Neuronal stem cell (in vitro differentiated cells): ENCODE measurements around the gene BMP8B.

Source experiments
- DNase-seq: peaks from one replicate; pipeline ENCODE4 v3.0.0-alpha.2; 2013; ENCODE audit warnings: low spot score
- H2AFZ ChIP-seq: one replicate; pipeline ENCODE4 v1.6.1; 2013; ENCODE audit warnings: mild to moderate bottlenecking, low read length, inconsistent platforms
- H2AK5ac ChIP-seq: 2 replicates; pipeline ENCODE4 v1.6.1; 2013; ENCODE audit warnings: low read depth, mild to moderate bottlenecking, inconsistent platforms, low read length, moderate library complexity, mixed read lengths
- H2BK120ac ChIP-seq: 2 replicates; pipeline ENCODE4 v1.6.1; 2013; ENCODE audit warnings: low read depth, mild to moderate bottlenecking, inconsistent platforms, low read length, moderate library complexity, mixed read lengths
- H2BK12ac ChIP-seq: one replicate; pipeline ENCODE4 v1.6.1; 2013; ENCODE audit warnings: low read length, inconsistent platforms
- H2BK15ac ChIP-seq: 2 replicates; pipeline ENCODE4 v1.6.1; 2013; ENCODE audit warnings: mild to moderate bottlenecking, low read length, inconsistent platforms, mixed read lengths
- H2BK5ac ChIP-seq: one replicate; pipeline ENCODE4 v1.6.1; 2013; ENCODE audit warnings: inconsistent platforms, mild to moderate bottlenecking, low read length, moderate library complexity
- H3K14ac ChIP-seq: one replicate; pipeline ENCODE4 v1.6.1; 2013; ENCODE audit warnings: low read length, inconsistent platforms
- H3K18ac ChIP-seq: 2 replicates; pipeline ENCODE4 v1.6.1; 2013; ENCODE audit warnings: low read length, inconsistent platforms
- H3K23ac ChIP-seq: 2 replicates; pipeline ENCODE4 v1.6.1; 2013; ENCODE audit warnings: low read depth, mild to moderate bottlenecking, mixed read lengths, low read length, inconsistent platforms; ENCODE audit not compliant: poor library complexity
- H3K27ac ChIP-seq: replicated peaks from 3 replicates; pipeline ENCODE4 v1.5.1; 2013; ENCODE audit warnings: low read length, inconsistent platforms
- H3K27me3 ChIP-seq, 3 experiments: 2 replicates each; pipeline ENCODE4 v1.6.1; 2013; ENCODE audit warnings: low read length in 3 of 3, mild to moderate bottlenecking in 2 of 3, inconsistent platforms in 1 of 3, low read depth in 1 of 3, mixed read lengths in 1 of 3, moderate library complexity in 1 of 3; ENCODE audit not compliant: control insufficient read depth in 3 of 3, insufficient read depth in 3 of 3
- H3K36me3 ChIP-seq, 2 donors: replicated peaks in 1 of 2; 2 replicates each; pipeline ENCODE4 v1.6.1; 2013; ENCODE audit warnings: low read length in 2 of 2; ENCODE audit not compliant: control insufficient read depth in 2 of 2, insufficient read depth in 2 of 2
- H3K4ac ChIP-seq: 2 replicates; pipeline ENCODE4 v1.6.1; 2013; ENCODE audit warnings: inconsistent platforms, mild to moderate bottlenecking, low read length, moderate library complexity
- H3K4me1 ChIP-seq, 2 donors: 1 replicate in 1 of 2; 2 replicates in 1 of 2; pipeline ENCODE4 v1.6.1; 2013; ENCODE audit warnings: low read length in 2 of 2, low read depth in 1 of 2; ENCODE audit not compliant: control insufficient read depth in 2 of 2, insufficient read depth in 1 of 2
- H3K4me2 ChIP-seq: one replicate; pipeline ENCODE4 v1.6.1; 2013; ENCODE audit warnings: mild to moderate bottlenecking, low read length, inconsistent platforms; ENCODE audit not compliant: insufficient read depth, poor library complexity, severe bottlenecking
- H3K4me3 ChIP-seq, 2 donors: 2 replicates each; pipeline ENCODE4 v1.5.1; 2013; ENCODE audit warnings: low read length in 2 of 2, mild to moderate bottlenecking in 2 of 2, inconsistent platforms in 1 of 2, moderate library complexity in 1 of 2
- H3K79me1 ChIP-seq: one replicate; pipeline ENCODE4 v1.6.1; 2013; ENCODE audit warnings: low read depth, mild to moderate bottlenecking, inconsistent platforms, low read length, moderate library complexity
- H3K9ac ChIP-seq: one replicate; pipeline ENCODE4 v1.6.1; 2013; ENCODE audit warnings: mild to moderate bottlenecking, low read depth, low read length, inconsistent platforms; ENCODE audit not compliant: poor library complexity
- H3K9me3 ChIP-seq, 2 donors: replicated peaks in 1 of 2; 2 replicates each; pipeline versions ENCODE3 to v1.6.1; 2013; ENCODE audit warnings: low read length in 2 of 2, mild to moderate bottlenecking in 2 of 2, inconsistent platforms in 1 of 2, low read depth in 1 of 2, mixed read lengths in 1 of 2, moderate library complexity in 1 of 2; ENCODE audit not compliant: control insufficient read depth in 2 of 2, insufficient read depth in 1 of 2
- H4K8ac ChIP-seq: one replicate; pipeline ENCODE4 v1.6.1; 2013; ENCODE audit warnings: low read depth, mild to moderate bottlenecking, inconsistent platforms, low read length, moderate library complexity
- H4K91ac ChIP-seq: one replicate; pipeline ENCODE4 v1.6.1; 2013; ENCODE audit warnings: low read length, low read depth, mild to moderate bottlenecking, inconsistent platforms; ENCODE audit not compliant: poor library complexity
- WGBS, 2 donors: extraction: QIAGEN DNeasy Blood & Tissue Kit; methylation state at CpG; one replicate each; pipeline ENCODE4 v1.1.7; 2013; ENCODE audit warnings: missing lambda C conversion rate in 2 of 2, mixed read lengths in 1 of 2; ENCODE audit not compliant: insufficient read length in 2 of 2, insufficient replicate concordance in 1 of 2; ENCODE audit errors: extremely low coverage in 2 of 2; 5-methylcytosine and 5-hydroxymethylcytosine counted together

Gene BMP8B

DNA sequence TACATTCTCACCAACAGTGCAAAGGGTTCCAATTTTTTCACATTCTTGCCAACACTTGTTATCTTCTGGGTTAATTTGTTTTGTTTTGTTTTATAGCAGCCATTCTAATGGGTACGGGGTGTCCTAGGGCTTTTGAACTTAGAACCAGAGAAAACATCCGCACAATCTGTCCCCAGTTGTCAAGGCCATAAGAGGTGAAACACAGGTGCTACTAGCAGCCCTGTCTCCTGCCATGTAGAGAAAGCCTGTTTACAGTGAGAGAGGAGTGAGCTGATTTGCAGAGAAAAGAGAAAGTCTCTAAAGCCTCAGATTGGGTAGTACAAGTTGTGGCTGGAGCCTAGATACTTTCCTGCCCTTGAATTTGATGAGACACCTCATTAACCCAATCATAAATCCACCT is 46.4 kb upstream of the BMP8B start:
- no CpG with 5 or more reads among the region's 2 CpGs for WGBS, 2 donors
- no peak for DNase-seq
- H3K9me3 ChIP-seq: no peaks in the 10 kb centered on the region

DNA sequence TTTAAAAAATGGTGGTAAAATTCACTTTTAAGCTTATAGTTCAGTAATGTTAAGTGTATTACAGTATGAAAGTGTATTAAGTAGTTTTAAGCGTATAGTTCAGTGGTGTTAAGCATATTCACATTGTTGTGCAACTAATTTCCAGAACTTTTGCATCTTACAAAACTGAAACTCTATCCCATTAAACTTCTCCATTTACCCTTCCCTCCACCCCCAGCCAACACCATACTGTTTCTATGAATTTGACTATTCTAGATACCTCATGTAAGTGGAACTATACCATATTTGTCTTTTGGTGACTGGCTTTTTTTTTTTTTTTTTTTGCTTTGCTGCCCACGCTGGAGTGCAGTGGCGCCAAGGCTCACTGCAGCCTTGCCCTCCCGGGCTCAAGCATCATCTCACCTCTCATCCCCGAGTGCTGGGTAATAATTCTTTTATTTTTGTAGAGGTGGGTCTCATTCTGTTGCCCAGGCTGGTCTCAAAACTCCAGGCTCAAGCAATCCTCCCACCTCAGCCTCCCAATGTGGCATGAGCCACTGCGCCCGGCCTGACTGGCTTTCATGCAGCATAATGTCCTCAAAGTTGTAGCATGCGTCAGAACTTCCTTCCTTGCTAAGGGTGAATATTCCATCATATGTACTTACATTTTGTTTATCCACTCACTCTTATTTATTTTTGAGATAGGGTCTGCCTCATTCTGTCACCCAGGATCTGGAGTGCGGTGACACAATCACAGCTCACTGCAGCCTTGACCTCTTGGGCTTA is 45.1 kb upstream of the BMP8B start:
- no peak overlapping the region for H3K4me2 ChIP-seq
- H3K36me3 ChIP-seq: peaks cover 3 to 34% of the 10 kb centered on the region in 2 donors
- H3K14ac ChIP-seq: no peak overlapping the region

More for the DNA sequence above, 46.4 kb upstream of the BMP8B start:
- Histone ChIP-seq H3K4me3 (no peak overlapping the region), H2BK5ac (no peak overlapping the region), H3K79me1 (no peaks in the 10 kb centered on the region), H3K4me2 (no peak overlapping the region), H4K91ac (no peak overlapping the region), H3K27me3 (no peaks in the 10 kb centered on the region), H2BK15ac (no peak overlapping the region), H3K18ac (no peak overlapping the region), H3K4ac (no peak overlapping the region), H2BK120ac (no peak overlapping the region), H3K27ac (no peak overlapping the region), H2AK5ac (no peak overlapping the region), H3K4me1 (no peaks in the 10 kb centered on the region), H3K14ac (no peak overlapping the region), H2AFZ (no peak overlapping the region), H3K36me3 (peaks cover 12 to 47% of the 10 kb centered on the region in 2 donors), H2BK12ac (no peak overlapping the region), H3K9ac (no peak overlapping the region), H4K8ac (no peak overlapping the region), H3K23ac (no peak overlapping the region)

DNA sequence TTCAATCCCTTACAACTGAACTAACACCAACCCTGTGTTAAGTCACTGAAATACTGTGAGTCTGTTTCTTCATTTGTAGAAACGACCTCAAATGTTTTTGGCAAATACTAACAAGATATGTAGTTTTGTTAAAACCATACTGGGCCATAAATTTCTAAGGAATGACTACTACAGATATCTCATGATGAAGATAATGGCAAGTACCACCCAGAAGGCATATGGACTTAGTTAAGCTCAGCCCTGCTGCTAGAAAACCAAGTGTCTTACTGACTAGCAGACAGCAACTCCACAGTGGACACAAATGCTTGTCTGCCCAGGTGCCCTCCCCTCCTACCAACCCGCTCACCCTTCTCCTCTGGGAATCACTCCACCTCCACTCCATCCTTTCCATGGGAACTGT is 44.5 kb upstream of the BMP8B start:
- Histone ChIP-seq H3K27me3 (no peaks in the 10 kb centered on the region), H2BK12ac (no peak overlapping the region), H3K23ac (no peak overlapping the region), H4K8ac (no peak overlapping the region), H3K9ac (no peak overlapping the region), H3K4me3 (no peak overlapping the region), H3K36me3 (peaks cover 3 to 27% of the 10 kb centered on the region in 2 donors), H3K14ac (no peak overlapping the region), H2AK5ac (no peak overlapping the region), H3K27ac (no peak overlapping the region), H3K4me2 (no peak overlapping the region), H3K4me1 (no peaks in the 10 kb centered on the region), H4K91ac (no peak overlapping the region), H2BK5ac (no peak overlapping the region), H3K4ac (no peak overlapping the region), H3K18ac (no peak overlapping the region), H3K9me3 (no peaks in the 10 kb centered on the region), H2AFZ (no peak overlapping the region), H2BK120ac (no peak overlapping the region), H2BK15ac (no peak overlapping the region), H3K79me1 (no peaks in the 10 kb centered on the region)
- no CpG with 5 or more reads among the region's 2 CpGs for WGBS, 2 donors
- no peak for DNase-seq

More for the DNA sequence above, 45.1 kb upstream of the BMP8B start:
- Histone ChIP-seq H3K9me3 (no peaks in the 10 kb centered on the region), H2BK5ac (no peak overlapping the region), H3K4ac (no peak overlapping the region), H3K27ac (no peak overlapping the region), H3K23ac (no peak overlapping the region), H2AFZ (no peak overlapping the region), H3K27me3 (no peaks in the 10 kb centered on the region), H3K79me1 (no peaks in the 10 kb centered on the region), H3K18ac (no peak overlapping the region), H2BK120ac (no peak overlapping the region), H3K9ac (no peak overlapping the region), H2BK15ac (no peak overlapping the region), H4K91ac (no peak overlapping the region), H2AK5ac (no peak overlapping the region), H3K4me3 (no peak overlapping the region), H3K4me1 (no peaks in the 10 kb centered on the region), H4K8ac (no peak overlapping the region), H2BK12ac (no peak overlapping the region)
- no peak for DNase-seq
- no CpG with 5 or more reads among the region's 9 CpGs for WGBS, 2 donors

DNA sequence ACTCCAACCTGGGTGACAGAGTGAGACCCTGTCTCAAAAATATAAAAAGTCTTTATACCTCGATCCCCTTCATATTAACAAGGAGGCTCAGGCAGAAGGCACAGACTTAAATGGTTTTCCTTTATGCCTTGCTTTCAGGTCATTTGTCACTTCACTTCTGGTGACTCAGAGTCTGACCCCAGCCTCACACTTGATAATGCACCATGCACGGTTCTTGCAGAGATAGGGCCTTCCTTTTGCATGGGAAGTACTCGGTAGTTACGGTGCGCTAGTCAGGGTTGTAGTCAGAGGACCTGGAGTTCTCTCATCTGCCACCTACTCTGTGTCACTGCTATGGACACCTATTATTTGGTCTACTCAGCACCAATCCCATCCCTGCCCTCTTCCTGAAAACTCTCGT is 43.6 kb upstream of the BMP8B start:
- H3K36me3 ChIP-seq: peaks cover 0 to 19% of the 10 kb centered on the region in 2 donors
- H4K91ac ChIP-seq: no peak overlapping the region
- no peak for DNase-seq
- H3K27me3 ChIP-seq: no peaks in the 10 kb centered on the region
- no peak overlapping the region for H3K23ac ChIP-seq
- H3K4me3 ChIP-seq: no peak overlapping the region
- H3K18ac ChIP-seq: no peak overlapping the region
- H2BK5ac ChIP-seq: no peak overlapping the region
- H2BK120ac ChIP-seq: no peak overlapping the region
- no peaks in the 10 kb centered on the region for H3K4me1 ChIP-seq
- no peak overlapping the region for H2BK12ac ChIP-seq
- H3K4ac ChIP-seq: no peak overlapping the region
- H3K27ac ChIP-seq: no peak overlapping the region
- no peaks in the 10 kb centered on the region for H3K9me3 ChIP-seq
- WGBS, 2 donors: no CpG with 5 or more reads among the region's 6 CpGs
- no peak overlapping the region for H3K9ac ChIP-seq
- no peak overlapping the region for H3K14ac ChIP-seq
- H3K4me2 ChIP-seq: no peak overlapping the region
- H2AFZ ChIP-seq: no peak overlapping the region
- no peak overlapping the region for H2AK5ac ChIP-seq
- H4K8ac ChIP-seq: no peak overlapping the region
- no peak overlapping the region for H2BK15ac ChIP-seq
- no peaks in the 10 kb centered on the region for H3K79me1 ChIP-seq
